ENCODE results near the gene APRT. TPM values are rescaled to one million over a fixed set of nuclear protein-coding genes. Genes with fewer than 3 reads are reported as not detected.

Gene APRT
- polyA plus RNA-seq, 3 donors, result 123 to 307 (median 233) TPM

DNA sequence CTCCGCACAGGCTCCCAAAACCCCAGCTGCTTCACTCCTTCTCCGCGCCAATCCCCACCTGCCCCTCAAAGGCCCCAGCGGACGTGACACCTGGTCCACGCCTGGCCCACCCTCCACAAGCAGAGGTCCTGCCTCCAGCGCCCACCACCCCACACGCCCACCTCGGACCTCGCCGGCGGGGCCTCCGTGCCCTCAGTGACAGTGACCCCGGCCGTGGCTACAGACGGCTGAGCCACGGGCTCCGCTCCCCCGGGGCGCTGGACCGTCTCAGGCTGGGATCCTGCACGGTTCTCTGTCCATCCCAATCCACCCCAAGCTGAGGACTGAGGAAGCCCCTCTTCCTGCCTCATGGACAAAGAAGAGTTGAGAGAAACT lies 51.8 kb downstream of the APRT start:
- H4K20me1 ChIP-seq (ENCODE audit: insufficient read depth, low read length), result peaks cover 100% of the 10 kb centered on the region
- TF ChIP-seq, protein P1, sequence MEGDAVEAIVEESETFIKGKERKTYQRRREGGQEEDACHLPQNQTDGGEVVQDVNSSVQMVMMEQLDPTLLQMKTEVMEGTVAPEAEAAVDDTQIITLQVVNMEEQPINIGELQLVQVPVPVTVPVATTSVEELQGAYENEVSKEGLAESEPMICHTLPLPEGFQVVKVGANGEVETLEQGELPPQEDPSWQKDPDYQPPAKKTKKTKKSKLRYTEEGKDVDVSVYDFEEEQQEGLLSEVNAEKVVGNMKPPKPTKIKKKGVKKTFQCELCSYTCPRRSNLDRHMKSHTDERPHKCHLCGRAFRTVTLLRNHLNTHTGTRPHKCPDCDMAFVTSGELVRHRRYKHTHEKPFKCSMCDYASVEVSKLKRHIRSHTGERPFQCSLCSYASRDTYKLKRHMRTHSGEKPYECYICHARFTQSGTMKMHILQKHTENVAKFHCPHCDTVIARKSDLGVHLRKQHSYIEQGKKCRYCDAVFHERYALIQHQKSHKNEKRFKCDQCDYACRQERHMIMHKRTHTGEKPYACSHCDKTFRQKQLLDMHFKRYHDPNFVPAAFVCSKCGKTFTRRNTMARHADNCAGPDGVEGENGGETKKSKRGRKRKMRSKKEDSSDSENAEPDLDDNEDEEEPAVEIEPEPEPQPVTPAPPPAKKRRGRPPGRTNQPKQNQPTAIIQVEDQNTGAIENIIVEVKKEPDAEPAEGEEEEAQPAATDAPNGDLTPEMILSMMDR (IDR thresholded peaks at IDR 0.05), result no peak
- H3K27ac ChIP-seq (ENCODE audit: low read depth in 1 of 2, low read length in 2 of 2), result peak overlapping the region in 1 of 2 donors; percentile 20
- no peak overlapping the region for H3K9ac ChIP-seq (ENCODE audit: insufficient read depth, low read length, poor library complexity, severe bottlenecking)
- Mint-ChIP-seq H3K4me1 (peaks cover 29% of the 10 kb centered on the region), H3K36me3 (peaks cover 15 to 37% of the 10 kb centered on the region in 2 donors), H3K27ac (peak overlapping the region in 2 of 7 donors; percentile 26 to 80), H3K9me3 (peaks cover 0 to 1% (median 0%) of the 10 kb centered on the region in 7 donors), H3K4me3 (no peak overlapping the region), H3K27me3 (ENCODE audit: low read depth in 3 of 3) (no peaks in the 10 kb centered on the region)
- DNase-seq, result no peak
- H3K36me3 ChIP-seq (replicated peaks in 1 of 2; ENCODE audit: control insufficient read depth in 1 of 2, insufficient read depth in 2 of 2, low read length in 2 of 2), result peaks cover 21 to 42% of the 10 kb centered on the region in 2 donors
- H3K79me2 ChIP-seq (ENCODE audit: insufficient read depth, low read length), result peaks cover 100% of the 10 kb centered on the region
- WGBS (ENCODE audit: insufficient coverage), result 94% methylated on average over 20 of the region's 22 CpGs
- intact Hi-C loops (cut with micrococcal nuclease), result no loop called here
- no peak overlapping the region for H3K4me3 ChIP-seq (replicated peaks in 1 of 3; ENCODE audit: low read depth in 2 of 3, low read length in 3 of 3)
- H3K4me2 ChIP-seq (replicated peaks; ENCODE audit: extremely low read depth, low read length, poor library complexity, severe bottlenecking), result peak overlapping the region; percentile 6
- peaks cover 0 to 17% of the 10 kb centered on the region in 2 donors for H3K4me1 ChIP-seq (ENCODE audit: control insufficient read depth in 1 of 2, insufficient read depth in 2 of 2, low read length in 2 of 2)
- H2AFZ ChIP-seq (ENCODE audit: insufficient read depth, low read depth, low read length, poor library complexity, severe bottlenecking), result no peak overlapping the region
- no peaks in the 10 kb centered on the region for H3K27me3 ChIP-seq (ENCODE audit: control insufficient read depth in 2 of 2, insufficient read depth in 2 of 2, low read length in 2 of 2)
- H3K9me3 ChIP-seq (replicated peaks in 1 of 2; ENCODE audit: control insufficient read depth in 1 of 2, insufficient read depth in 1 of 2, low read length in 2 of 2), result no peaks in the 10 kb centered on the region

Other genes with a start within 250 kb of the APRT start
- gene ZC3H18, start 241.5 kb downstream of the APRT start, polyA plus RNA-seq, result 10 to 100 TPM in 1 of 3 donors, 1 to 10 TPM in 2; 5.5 to 36.4 (median 6.8) TPM
- under 1 TPM in 1 of 3 donors, not detected in 2; 0.08 TPM for gene IL17C, start 173.4 kb downstream of the APRT start, polyA plus RNA-seq
- gene CYBA, start 160.9 kb downstream of the APRT start, polyA plus RNA-seq, result 1,000 to 10,000 TPM; 1,168 to 2,376 (median 2,092) TPM
- 10 to 100 TPM in 2 of 3 donors, 1 to 10 TPM in 1; 9.0 to 17.9 (median 12.2) TPM for gene MVD, start 148.8 kb downstream of the APRT start, polyA plus RNA-seq
- gene SNAI3, start 125.4 kb downstream of the APRT start, polyA plus RNA-seq, result 1 to 10 TPM; 4.2 to 6.4 (median 5.3) TPM
- 100 to 1,000 TPM in 2 of 3 donors, 10 to 100 TPM in 1; 99.3 to 255 (median 120) TPM for gene RNF166, start 105.5 kb downstream of the APRT start, polyA plus RNA-seq
- 10 to 100 TPM in 1 of 3 donors, 1 to 10 TPM in 2; 5.9 to 10.3 (median 7.5) TPM for gene CTU2, start 105.4 kb downstream of the APRT start, polyA plus RNA-seq
- gene PIEZO1, start 26.7 kb downstream of the APRT start, polyA plus RNA-seq, result 100 to 1,000 TPM in 1 of 3 donors, 10 to 100 TPM in 2; 10.2 to 405 (median 15.0) TPM
- gene CDT1, start 8.1 kb downstream of the APRT start, polyA plus RNA-seq, result under 1 TPM; 0.07 to 0.24 (median 0.16) TPM
- gene GALNS, start 45.0 kb upstream of the APRT start, polyA plus RNA-seq, result 10 to 100 TPM; 20.2 to 34.4 (median 32.2) TPM
- 10 to 100 TPM; 38.8 to 89.3 (median 82.4) TPM for gene TRAPPC2L, start 45.2 kb upstream of the APRT start, polyA plus RNA-seq
- under 1 TPM in 1 of 3 donors, not detected in 2; 0.39 TPM for gene PABPN1L, start 54.7 kb upstream of the APRT start, polyA plus RNA-seq
- gene CBFA2T3, start 165.3 kb upstream of the APRT start, polyA plus RNA-seq, result 10 to 100 TPM in 1 of 3 donors, 1 to 10 TPM in 2; 5.3 to 32.2 (median 6.2) TPM